GM12873 (cell line): ENCODE measurements around the gene MYO3B.

Experiments
- CTCF ChIP-seq: IDR thresholded peaks from 2 replicates; pipeline ENCODE4 v1.5.1; 2012; ENCODE audit warnings: low read depth, mild to moderate bottlenecking, moderate library complexity, low read length, control low read depth; ENCODE audit not compliant: insufficient read depth; ENCODE audit errors: missing control alignments

Gene MYO3B

GRCh38 chr2:170297496-170297895, 119.5 kb downstream of the MYO3B start:
- no peak for TF ChIP-seq CTCF

GRCh38 chr2:170298115-170298514, 120.2 kb downstream of the MYO3B start:
- no peak for TF ChIP-seq CTCF

DNA sequence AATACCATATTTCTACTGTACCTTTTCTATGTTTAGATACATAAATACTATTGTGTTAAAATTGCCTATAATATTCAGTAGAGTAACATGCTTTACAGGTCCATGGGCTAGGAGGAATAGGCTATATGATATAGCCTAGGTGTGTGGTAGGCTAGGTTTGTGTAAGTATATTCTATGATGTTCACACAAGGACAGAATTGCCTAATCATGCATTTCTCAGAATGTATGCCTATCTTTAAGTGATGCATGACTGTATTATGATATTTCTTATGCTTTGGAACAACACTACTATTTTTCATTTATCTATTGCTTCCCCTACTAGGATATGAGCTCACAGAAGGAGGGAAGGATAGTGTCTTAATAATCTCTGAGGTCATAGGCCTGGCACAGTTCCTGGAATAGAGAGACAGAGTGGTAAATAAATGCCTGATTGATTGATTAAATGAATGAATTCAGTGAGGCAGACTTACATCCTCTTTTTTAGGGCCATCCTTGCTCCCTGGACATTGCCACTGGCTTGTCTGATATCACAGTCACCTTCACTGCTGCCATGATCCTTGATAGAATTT, 121.0 kb downstream of the MYO3B start:
- TF ChIP-seq CTCF = no peak

- TF ChIP-seq CTCF = no peak
Measured at GRCh38 chr2:170300993-170301392, 123.0 kb downstream of the MYO3B start.

GRCh38 chr2:170301626-170302025, 123.7 kb downstream of the MYO3B start:
- no peak for TF ChIP-seq CTCF

- TF ChIP-seq CTCF = no peak
Measured at GRCh38 chr2:170305711-170306110, 127.8 kb downstream of the MYO3B start.

DNA sequence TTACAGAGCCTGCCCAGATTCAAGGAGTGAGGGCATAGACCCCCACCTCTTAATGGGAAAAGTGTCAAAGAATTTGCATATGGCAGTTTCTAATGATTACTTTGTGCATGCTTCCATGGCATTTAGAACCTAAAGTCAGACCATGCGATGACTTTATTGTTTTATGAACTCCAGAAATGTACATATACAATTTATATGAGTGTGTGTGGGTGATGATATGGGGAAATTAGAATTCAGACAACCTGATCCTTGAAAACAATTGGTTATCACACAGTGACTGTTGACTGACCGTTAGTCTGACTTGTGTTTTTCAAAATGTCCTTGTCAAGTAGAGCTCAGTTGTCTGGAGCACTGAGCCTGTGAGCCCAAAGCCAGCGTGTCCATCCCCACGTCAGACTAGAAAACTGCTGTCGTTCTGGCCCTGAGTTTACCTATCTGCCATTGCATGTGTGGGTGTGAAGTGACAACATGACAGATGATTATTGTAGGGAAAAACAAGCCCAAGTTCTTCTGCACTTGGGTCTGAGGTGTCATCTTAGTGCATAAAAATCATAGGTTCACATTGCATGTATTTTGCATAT, 128.4 kb downstream of the MYO3B start:
- no peak for TF ChIP-seq CTCF
